Esophagus squamous epithelium (tissue), 4 donors: ENCODE results near the gene TCP11.

ENCODE experiments used
- CTCF ChIP-seq, 6 experiments: fragments of 450-650 bp in 4 of 6; fragments of 200-600 bp in 2 of 6; sonication (generic) in 2 of 6; IDR thresholded peaks; one replicate each; pipeline ENCODE4 v1.5.1; 2016 to 2019; ENCODE audit warnings: antibody characterized with exemption in 6 of 6, mild to moderate bottlenecking in 4 of 6, moderate library complexity in 4 of 6
- POLR2A ChIP-seq, 4 donors: fragments of 450-650 bp; IDR thresholded peaks; one replicate each; pipeline ENCODE4 v1.6.1; 2017; ENCODE audit warnings: antibody characterized with exemption in 4 of 4, mild to moderate bottlenecking in 4 of 4, moderate library complexity in 3 of 4

GRCh38 chr6:35185302-35185681, 44.2 kb upstream of the TCP11 start:
- TF ChIP-seq CTCF (IDR thresholded peaks at IDR 0.05) (no peak), POLR2A (IDR thresholded peaks at IDR 0.05) (no peak)
